GM12892 (cell line): ENCODE data around the gene SLIT3.

Source experiments
- POLR2A ChIP-seq: IDR thresholded peaks from 2 replicates; pipeline ENCODE4 v1.6.1; 2011; ENCODE audit warnings: low read depth, low read length, control low read depth
- POLR2AphosphoS5 ChIP-seq: IDR thresholded peaks from 2 replicates; pipeline ENCODE4 v1.6.1; 2011; ENCODE audit warnings: low read depth, low read length, control low read depth

- TF ChIP-seq POLR2AphosphoS5 (no peak), POLR2A (no peak)
Observed at GRCh38 chr5:169020102-169020501, 280.8 kb downstream of the SLIT3 start.
